HG02678 (cell line): ENCODE data around the gene WDTC1.
"Not testable (repeated sequence)": the region's sequence is repeated elsewhere in the genome, so short reads cannot be mapped to it uniquely, and the experiment has no call there.

Experiments
- ATAC-seq: cut with Tn5 transposase; IDR thresholded peaks from one replicate; pipeline ENCODE4 v1.9.1; 2021; ENCODE audit warnings: mild to moderate bottlenecking, moderate library complexity; ENCODE audit not compliant: unreplicated experiment

WDTC1 gene

GRCh38 chr1:27243665-27244064 is 9.2 kb downstream of the WDTC1 start:
- ATAC-seq: not testable (repeated sequence)

GRCh38 chr1:27246194-27246593 is 11.8 kb downstream of the WDTC1 start:
- ATAC-seq: no peak

- ATAC-seq: no peak
Measured at GRCh38 chr1:27253596-27253995, 19.2 kb downstream of the WDTC1 start.

GRCh38 chr1:27255136-27255535 is 20.7 kb downstream of the WDTC1 start:
- no peak for ATAC-seq

- no peak for ATAC-seq
Measured at GRCh38 chr1:27257155-27257554, 22.7 kb downstream of the WDTC1 start.

GRCh38 chr1:27258598-27258997 is 24.2 kb downstream of the WDTC1 start:
- ATAC-seq: no peak

- no peak for ATAC-seq
Measured at GRCh38 chr1:27267153-27267552, 32.7 kb downstream of the WDTC1 start.

- ATAC-seq: no peak
Measured at GRCh38 chr1:27269276-27269675, 34.8 kb downstream of the WDTC1 start.

DNA sequence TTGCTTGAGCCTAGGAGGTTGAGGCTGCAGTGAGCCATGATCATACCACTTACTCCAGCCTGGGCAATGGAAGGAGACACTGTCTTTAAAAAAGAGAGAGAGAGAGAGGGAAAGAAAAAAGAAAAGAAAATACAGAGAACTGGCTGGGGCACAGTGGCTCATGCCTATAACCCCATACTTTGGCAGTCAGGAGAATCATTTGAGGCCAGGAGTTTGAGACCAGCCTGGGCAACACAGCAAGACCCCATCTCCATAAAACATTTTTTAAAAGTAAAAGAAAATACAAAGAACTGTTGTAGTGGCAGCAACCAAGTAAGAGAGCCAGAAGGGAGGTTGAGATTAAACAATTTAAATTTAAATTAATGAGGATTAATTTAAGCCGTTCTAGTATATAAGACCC is 39.8 kb downstream of the WDTC1 start:
- no peak for ATAC-seq

DNA sequence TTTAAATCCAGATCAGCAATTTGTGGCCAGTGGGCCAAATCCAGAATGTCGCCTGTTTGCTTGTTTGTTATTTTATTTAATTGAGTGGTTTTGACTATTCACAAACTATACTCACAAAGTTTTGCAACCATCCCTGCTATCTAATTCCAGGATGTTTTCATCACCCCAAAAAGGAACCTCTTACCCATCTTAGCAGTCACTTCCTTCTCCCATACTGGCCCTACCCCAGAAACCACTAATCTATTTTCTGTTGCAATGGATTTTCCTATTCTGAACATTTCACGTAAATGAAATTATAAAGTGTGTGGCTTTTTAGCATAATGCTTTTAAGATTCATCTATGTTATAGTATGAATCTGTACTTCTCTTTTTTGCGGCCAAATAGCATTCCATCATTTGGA is 41.3 kb downstream of the WDTC1 start:
- ATAC-seq: no peak

DNA sequence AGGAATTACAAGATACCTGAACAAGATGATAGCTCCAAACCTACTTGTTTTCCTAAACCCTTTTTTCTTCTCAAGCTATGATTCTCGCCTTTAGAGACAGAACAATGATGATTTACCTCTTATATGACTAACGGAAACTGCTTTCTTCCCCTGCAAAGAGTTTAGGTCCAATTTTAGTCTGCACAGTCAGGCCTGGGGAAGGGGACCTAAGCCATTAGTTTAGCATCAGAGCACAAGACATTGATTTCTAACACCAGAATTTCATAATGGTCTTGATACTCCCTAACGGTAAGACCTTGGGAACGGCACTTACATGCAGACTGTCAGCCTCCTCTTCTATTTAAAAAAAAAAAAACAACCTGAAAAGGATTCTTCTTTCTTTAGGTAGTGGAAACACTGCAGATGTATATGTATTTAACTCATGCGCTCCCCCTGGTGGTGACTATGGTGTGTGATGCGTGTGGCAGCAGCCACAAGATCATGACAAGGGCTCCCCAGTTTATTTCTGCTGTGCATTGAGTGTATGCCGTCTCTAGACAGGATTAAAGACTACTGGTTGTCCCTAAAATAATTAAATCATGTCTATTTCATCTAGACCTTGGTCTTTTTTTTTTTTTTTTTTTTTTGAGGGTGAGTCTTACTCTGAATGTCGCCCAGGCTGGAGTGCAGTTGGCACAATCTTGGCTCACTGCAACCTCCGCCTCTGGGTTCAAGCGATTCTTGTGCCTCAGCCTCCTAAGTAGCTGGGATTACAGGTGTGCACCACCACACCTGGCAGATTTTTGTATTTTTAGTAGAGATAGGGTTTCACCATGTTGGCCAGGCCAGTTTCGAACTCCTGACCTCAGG is 50.2 kb downstream of the WDTC1 start:
- ATAC-seq: no peak

DNA sequence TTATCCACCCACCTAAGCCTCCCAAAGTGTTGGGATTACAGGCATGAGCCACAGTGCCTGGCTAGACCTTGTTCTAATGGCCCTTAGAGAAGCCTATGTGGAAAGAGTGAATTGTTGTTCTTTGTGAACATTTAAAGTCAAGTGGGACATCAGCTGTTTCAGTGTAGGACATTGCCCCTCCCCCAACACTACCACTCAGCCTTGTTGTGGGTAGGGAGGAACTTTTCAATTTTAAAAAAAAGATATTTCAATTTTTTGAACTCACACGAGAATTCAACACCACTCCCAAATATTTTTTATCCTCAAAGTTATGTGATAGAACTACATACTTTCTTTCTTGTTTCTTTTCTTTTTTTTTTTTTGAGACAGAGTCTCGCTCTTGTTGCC is 50.8 kb downstream of the WDTC1 start:
- no peak for ATAC-seq

DNA sequence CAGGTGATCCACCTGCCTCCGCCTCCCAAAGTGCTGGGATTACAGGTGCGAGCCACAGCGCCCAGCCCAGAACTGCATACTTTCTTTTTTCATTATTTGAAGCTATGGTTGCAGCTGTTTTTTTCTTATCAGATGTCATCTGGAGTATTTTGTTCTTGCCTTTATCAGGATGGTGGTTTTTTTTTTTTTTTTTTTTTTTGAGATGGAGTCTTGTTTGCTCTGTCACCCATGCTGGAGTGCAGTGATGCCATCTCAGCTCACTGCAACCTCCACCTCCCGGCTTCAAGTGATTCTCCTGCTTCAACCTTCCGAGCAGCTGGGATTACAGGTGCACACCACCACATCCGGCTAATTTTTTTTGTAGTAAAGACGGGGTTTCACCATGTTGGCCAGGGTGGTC is 51.4 kb downstream of the WDTC1 start:
- not testable (repeated sequence) for ATAC-seq

DNA sequence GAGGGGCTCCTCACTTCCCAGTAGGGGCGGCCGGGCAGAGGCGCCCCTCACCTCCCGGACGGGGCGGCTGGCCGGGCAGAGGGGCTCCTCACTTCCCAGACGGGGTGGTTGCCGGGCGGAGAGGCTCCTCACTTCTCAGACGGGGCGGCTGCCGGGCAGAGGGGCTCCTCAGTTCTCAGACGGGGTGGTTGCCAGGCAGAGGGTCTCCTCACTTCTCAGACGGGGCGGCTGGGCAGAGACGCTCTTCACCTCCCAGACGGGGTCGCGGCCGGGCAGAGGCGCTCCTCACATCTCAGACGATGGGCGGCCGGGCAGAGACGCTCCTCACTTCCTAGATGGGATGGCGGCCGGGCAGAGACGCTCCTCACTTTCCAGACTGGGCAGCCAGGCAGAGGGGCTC is 54.7 kb downstream of the WDTC1 start:
- not testable (repeated sequence) for ATAC-seq

GRCh38 chr1:27290581-27290980 is 56.1 kb downstream of the WDTC1 start:
- no peak for ATAC-seq

- ATAC-seq: no peak
Measured at GRCh38 chr1:27292106-27292505, 57.7 kb downstream of the WDTC1 start.

GRCh38 chr1:27293915-27294314 is 59.5 kb downstream of the WDTC1 start:
- no peak for ATAC-seq

DNA sequence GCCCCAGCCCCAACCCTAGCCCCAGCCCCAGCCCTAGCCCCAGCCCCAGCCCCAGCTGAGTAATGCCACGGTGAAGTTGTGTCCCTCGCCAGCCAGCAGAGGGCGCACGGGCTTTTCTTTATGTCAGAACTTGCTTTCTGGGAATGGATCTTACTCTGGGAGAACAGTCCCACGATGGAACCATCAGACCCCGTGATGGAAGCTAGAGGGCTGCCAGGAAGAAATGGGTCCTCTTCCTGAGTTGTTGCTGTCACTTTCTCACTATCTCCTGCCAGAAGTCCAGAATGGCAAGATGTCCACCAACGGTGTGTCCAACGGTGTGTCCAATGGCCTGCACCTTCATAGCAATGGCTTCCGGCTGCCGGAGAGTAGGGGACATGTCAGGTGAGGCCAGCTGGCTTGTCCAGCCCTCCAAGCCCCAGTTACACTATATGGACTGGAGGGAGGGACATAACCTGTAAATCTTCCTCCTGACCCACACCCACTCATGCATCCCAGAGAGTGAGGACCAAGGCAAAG is 62.4 kb downstream of the WDTC1 start:
- ATAC-seq: no peak

GRCh38 chr1:27297903-27298302 is 63.5 kb downstream of the WDTC1 start:
- ATAC-seq: no peak

DNA sequence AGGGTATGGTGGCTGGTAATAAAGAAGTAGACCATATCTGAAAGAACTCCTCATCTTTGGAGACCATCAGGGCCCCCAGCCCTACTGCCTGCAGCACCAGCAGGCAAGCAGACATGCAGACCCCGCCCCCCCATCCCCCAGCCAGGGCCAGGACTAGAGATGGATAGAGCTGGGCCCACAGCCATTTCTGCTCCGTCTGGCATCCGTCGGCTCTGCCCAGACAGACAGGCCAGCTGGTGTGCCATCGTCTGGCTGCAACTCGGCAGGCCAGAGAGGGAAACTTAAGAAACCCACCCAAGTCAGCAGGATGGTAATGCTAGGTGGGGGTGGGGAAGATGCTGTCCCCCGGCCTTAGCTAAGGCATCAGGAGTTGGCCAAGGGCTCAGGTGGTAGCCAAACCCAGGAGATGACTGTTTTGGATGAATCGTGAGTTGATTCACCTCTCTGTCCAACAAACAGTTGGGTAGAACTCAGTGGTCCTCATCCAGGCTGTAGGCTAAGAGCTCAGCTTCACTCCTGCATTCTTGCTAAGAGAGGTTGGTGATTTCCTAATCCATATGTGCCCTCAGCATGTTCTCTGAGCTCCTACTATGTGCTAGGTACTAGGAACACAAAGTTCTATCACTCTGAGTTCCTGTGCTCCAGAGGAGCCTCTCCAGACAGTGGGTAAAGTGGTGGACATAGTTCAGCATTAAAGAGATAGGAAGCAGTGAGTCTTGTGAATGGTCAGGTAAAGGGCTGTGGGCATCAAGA is 64.4 kb downstream of the WDTC1 start:
- no peak for ATAC-seq

DNA sequence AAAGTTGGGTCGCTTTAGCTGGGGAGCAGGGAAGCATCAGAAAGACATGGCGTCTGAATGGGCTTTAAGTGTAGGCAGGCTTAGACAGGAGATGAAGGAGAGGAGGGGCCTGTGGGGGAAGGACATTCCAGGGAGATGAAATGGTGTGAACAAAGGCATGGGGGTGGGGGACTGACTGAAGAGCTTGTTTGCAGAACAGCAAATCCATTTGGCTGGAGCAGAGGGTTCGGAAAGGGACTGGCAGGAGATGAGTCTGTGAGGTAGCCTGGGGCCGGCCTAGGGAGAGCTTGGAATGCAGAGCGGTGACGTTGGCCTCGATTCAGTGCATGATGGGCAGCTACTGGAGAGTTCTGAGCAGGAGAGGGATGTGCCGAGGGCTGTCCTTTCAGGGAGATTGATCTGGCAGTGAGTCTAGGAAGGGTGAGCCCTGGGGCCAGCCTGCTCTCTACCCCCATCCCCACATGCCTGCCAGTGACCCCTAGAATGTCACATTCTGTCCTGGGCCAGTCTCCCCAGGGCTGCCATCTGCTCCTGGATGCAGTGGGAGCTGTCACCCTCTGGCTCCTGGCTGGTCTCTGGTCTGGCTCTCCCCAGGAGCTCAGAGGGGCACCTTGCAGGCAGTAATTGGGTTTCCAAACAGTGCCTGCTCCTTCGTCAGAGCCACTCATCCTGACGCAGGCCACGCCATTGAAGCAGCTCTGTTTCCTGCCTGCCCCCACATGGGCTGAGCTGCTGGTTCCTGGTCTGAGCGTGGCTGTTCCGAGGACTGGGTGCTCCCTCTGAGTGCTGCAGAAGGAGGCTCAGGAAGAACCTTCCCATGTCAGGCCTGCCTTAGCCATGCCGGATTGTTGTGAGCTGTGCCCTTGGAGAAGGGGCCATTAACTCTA is 65.2 kb downstream of the WDTC1 start:
- ATAC-seq: no peak
